Activated T-cell treated with anti-CD3 and anti-CD28 coated beads, Interleukin-2, amount 50 U/mL, for 24 hours (primary cell): ENCODE measurements around the gene UBE2L6.

Experiments
- DNase-seq: peaks from one replicate; pipeline ENCODE4 v3.0.0-alpha.2; 2020
- H3K27ac Mint-ChIP-seq: 2 replicates; pipeline ENCODE4 v1.8.0; 2020; ENCODE audit warnings: mild to moderate bottlenecking, mixed read lengths
- H3K27me3 Mint-ChIP-seq: 2 replicates; pipeline ENCODE4 v1.8.0; 2020; ENCODE audit warnings: mixed read lengths
- H3K36me3 Mint-ChIP-seq: 2 replicates; pipeline ENCODE4 v1.8.0; 2020; ENCODE audit warnings: low read depth, mixed read lengths
- H3K4me1 Mint-ChIP-seq: 2 replicates; pipeline ENCODE4 v1.8.0; 2020; ENCODE audit warnings: low read depth, mixed read lengths
- H3K4me3 Mint-ChIP-seq: 2 replicates; pipeline ENCODE4 v1.8.0; 2020; ENCODE audit warnings: mild to moderate bottlenecking, moderate library complexity, mixed read lengths
- H3K9me3 Mint-ChIP-seq: 2 replicates; pipeline ENCODE4 v1.8.0; 2020; ENCODE audit warnings: mixed read lengths

UBE2L6 gene

GRCh38 chr11:57506522-57506921, 61.0 kb downstream of the UBE2L6 start:
- H3K27ac Mint-ChIP-seq: no peak overlapping the region
- H3K9me3 Mint-ChIP-seq: no peaks in the 10 kb centered on the region
- no peak for DNase-seq
- H3K27me3 Mint-ChIP-seq: no peaks in the 10 kb centered on the region
- peaks cover 5% of the 10 kb centered on the region for H3K4me1 Mint-ChIP-seq
- peaks cover 51% of the 10 kb centered on the region for H3K36me3 Mint-ChIP-seq
- no peak overlapping the region for H3K4me3 Mint-ChIP-seq

GRCh38 chr11:57504511-57504910, 63.0 kb downstream of the UBE2L6 start:
- H3K9me3 Mint-ChIP-seq: no peaks in the 10 kb centered on the region
- H3K4me1 Mint-ChIP-seq: peaks cover 4% of the 10 kb centered on the region
- DNase-seq: no peak
- H3K27me3 Mint-ChIP-seq: no peaks in the 10 kb centered on the region
- peaks cover 64% of the 10 kb centered on the region for H3K36me3 Mint-ChIP-seq
- no peak overlapping the region for H3K4me3 Mint-ChIP-seq
- no peak overlapping the region for H3K27ac Mint-ChIP-seq

GRCh38 chr11:57502870-57503269, 64.6 kb downstream of the UBE2L6 start:
- H3K27ac Mint-ChIP-seq: no peak overlapping the region

GRCh38 chr11:57502376-57502775, 65.1 kb downstream of the UBE2L6 start:
- H3K4me3 Mint-ChIP-seq: no peak overlapping the region
- no peaks in the 10 kb centered on the region for H3K9me3 Mint-ChIP-seq
- H3K27me3 Mint-ChIP-seq: no peaks in the 10 kb centered on the region
- no peak overlapping the region for H3K27ac Mint-ChIP-seq
- H3K4me1 Mint-ChIP-seq: peaks cover 4% of the 10 kb centered on the region
- peaks cover 66% of the 10 kb centered on the region for H3K36me3 Mint-ChIP-seq
- no peak for DNase-seq

More at GRCh38 chr11:57502870-57503269, 64.6 kb downstream of the UBE2L6 start:
- peaks cover 4% of the 10 kb centered on the region for H3K4me1 Mint-ChIP-seq
- H3K4me3 Mint-ChIP-seq: no peak overlapping the region
- H3K36me3 Mint-ChIP-seq: peaks cover 65% of the 10 kb centered on the region
- H3K9me3 Mint-ChIP-seq: no peaks in the 10 kb centered on the region
- H3K27me3 Mint-ChIP-seq: no peaks in the 10 kb centered on the region
- DNase-seq: no peak

- Mint-ChIP-seq H3K36me3 (peaks cover 70% of the 10 kb centered on the region), H3K4me1 (peaks cover 4% of the 10 kb centered on the region), H3K27me3 (no peaks in the 10 kb centered on the region), H3K9me3 (no peaks in the 10 kb centered on the region), H3K4me3 (no peak overlapping the region), H3K27ac (no peak overlapping the region)
- DNase-seq: no peak
These were observed 65.5 kb downstream of the UBE2L6 start for GRCh38 chr11:57501953-57502352.
